GM21717 (cell line): ENCODE results near the gene TBC1D3E.
"Not testable (repeated sequence)": the region's sequence is repeated elsewhere in the genome, so short reads cannot be mapped to it uniquely, and the experiment has no call there.

Source experiments
- ATAC-seq: cut with Tn5 transposase; IDR thresholded peaks from one replicate; pipeline ENCODE4 v1.9.1; 2021; ENCODE audit warnings: mild to moderate bottlenecking, moderate library complexity; ENCODE audit not compliant: unreplicated experiment

Gene TBC1D3E

GRCh38 chr17:38127651-38128050 is at the start of gene TBC1D3E:
TSS of gene TBC1D3E (plus strand) at chr17:38127951. CDS start at chr17:38129496, 1,545 bp downstream.
- ATAC-seq, result not testable (repeated sequence)

DNA sequence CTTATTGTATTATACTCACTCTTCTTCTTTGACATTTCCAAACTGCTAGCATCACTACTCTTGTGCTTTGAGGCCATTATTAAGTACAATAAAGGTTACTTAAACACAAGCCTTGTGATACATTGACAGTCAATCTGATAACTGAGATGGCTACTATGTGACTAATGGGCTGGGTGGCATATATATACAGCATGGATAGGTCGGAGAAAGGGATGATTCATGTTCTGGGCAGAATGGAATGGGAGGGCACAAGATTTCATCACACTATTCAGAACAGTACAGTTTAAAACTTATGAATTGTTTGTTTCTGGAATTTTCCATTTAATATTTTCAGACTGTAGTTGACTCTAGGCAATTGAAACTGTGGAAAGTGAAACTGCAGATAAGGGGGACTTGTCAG is 40.4 kb upstream of the TBC1D3E start:
- ATAC-seq, result not testable (repeated sequence)

DNA sequence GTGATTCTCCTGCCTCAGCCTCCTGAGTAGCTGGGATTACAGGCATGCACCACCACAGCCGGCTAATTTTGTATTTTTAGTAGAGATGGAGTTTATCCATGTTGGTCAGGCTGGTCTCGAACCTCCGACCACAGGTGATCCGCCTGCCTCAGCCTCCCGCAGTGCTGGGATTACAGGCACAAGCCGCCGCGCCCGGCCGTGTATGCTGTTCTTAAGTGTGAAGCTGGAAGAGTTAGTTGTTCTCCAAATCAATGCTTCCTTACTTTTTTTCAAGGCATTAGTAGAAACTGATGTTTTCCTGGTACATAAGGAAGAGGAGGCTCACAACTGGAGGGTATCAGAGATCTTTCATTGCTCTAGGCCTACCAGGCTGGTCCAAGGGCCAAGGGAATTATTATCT is 39.6 kb upstream of the TBC1D3E start:
- ATAC-seq, result not testable (repeated sequence)

DNA sequence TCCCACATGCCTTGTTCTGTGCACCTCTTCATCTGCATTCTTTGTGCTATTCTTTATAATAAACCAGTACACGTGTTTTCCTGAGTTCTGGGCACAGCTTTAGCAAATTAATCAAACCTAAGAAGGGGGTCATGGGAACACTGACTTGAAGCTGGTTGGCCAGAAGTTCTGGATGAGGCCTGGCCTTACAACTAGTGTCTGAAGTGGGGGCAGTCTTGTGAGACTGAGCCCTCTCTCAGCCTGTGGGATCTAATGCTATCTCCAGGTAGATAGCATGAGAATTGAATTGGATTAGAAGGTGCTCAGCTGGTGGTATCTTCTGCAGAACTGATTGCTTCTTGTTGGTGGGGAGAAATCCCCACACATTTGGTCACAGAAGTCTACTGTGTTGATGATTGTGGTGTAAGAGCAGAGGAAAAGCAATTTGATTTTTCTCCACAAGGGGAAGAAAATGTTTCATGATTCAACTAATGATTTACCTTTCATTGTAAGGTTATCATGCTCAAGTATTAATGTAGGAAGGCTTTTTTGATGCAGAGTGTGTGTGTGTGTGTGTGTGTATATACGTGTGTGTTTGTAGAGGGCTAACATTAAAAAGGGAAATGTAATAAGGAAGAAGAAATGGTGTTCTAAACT is 33.6 kb upstream of the TBC1D3E start:
- ATAC-seq, result not testable (repeated sequence)

DNA sequence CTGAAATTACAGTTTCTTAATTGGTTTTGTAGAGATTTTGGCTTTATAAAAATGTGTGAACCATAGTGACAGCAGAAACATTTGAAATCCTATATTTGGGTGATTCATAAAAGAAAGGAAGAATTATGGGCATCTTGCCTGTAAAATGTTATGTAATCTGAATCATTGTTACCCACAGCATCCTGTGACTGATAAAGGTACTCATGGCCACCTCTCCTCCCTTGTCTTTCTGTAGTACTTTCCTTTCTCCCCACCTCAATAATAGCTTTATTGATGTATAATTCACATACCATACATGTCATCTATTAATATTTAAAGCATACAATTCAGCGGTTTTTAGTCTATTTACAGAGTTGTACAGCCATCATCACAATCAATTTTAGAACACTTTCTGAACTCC is 28.5 kb upstream of the TBC1D3E start:
- ATAC-seq, result not testable (repeated sequence)

DNA sequence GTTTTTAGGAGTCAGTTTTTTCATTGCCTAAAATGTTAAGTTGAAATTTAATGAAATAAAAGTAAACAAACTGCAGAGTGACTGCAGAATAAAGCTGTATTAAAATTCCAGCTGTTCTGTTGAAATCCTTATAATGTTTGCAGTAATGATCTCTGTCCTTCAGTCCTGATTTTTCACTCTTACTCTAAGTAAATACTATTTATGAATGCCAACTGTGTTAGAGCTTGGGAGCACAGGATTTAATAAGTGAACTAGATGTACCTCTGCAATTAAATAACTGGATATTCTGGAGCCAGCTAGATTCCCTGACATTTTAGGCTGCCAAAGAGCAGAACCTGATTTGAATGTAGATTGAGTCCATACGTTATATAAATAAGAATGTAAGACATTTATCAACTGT is 7.9 kb upstream of the TBC1D3E start:
- ATAC-seq, result not testable (repeated sequence)

- ATAC-seq, result not testable (repeated sequence)
Measured at GRCh38 chr17:38134860-38135259, 7.1 kb downstream of the TBC1D3E start.
